GM21381 (cell line): ENCODE measurements around the gene SLC27A5.
"Not testable (repeated sequence)": the region's sequence is repeated elsewhere in the genome, so short reads cannot be mapped to it uniquely, and the experiment has no call there.

Experiments
- ATAC-seq: cut with Tn5 transposase; IDR thresholded peaks from one replicate; pipeline ENCODE4 v1.9.1; 2021; ENCODE audit warnings: mild to moderate bottlenecking, moderate library complexity; ENCODE audit not compliant: unreplicated experiment

The SLC27A5 gene

DNA sequence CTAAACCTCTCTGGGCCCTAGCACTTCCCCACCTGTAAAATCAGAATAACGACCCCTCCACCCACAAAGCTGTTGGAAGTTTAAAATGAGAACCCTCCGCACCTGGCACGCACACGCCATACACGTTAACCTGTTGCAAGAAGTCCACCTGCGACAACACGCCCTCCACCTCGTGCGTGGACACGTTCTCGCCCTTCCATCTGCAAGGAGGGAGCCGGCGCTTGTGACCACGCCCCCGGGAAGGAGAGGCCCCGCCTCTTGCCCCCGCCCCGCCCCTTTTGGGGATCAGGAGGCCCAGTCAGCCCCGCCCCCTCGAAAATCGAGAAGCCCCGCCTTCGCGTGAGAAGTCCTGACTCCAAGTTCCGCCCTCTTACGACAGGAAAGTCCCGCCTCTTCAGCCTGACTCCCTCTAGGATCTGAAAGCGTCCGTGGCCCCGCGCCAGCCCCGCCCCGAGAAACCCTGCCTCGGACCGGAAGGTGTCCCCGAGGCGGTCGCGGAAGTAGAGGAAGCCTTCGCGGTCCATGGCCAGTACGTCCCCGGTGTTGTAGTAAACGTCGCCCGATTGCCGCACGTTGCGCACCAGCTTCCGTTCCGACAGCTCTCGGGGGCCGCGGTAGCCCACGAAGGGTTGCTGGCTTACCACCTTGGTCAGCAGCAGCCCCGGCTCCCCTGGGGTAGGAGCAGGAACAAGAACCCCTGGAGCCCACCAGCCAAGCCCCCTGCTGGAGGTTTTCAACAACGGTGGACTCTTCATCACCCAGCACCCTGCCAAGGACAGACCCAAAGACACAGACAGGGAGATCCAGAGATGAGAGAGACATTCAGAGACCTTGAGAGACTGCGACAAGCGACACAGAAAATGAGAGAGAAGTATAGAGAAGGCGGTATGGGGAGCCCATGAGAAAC lies 12.5 kb downstream of the SLC27A5 start:
- ATAC-seq, result peak; percentile 89

DNA sequence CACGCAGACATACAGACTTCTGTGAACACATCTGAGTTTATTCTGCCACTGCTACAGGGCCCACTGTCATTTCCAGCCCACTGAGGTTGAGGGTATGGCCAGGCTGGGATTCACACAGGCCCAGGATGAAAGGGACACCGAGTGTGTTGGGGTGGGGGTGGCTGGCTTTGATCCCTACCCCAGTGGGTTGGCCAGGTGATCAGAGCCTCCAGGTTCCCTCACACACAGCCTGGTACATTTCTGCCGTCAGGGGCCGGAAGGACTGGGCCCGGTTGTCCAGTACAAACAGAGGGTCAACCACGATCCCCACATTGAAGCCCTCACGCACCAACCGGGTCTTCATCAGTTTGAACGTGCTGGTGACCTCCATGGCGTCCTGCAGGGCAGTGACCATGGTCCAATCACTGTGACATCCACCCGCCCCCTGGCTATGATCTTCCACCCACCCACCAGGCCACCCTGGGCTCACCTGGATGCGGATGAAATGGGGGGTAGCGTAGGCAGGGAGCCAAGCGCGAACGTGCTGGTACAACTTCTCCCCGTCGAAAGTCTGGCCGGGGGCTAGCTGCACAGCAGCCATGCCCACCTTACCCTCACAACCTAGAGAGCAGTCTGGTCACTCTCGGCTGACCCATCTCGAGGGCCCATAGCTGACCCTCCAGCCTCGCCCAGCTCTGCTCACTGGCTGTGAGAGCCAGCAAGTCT lies 13.3 kb downstream of the SLC27A5 start:
- ATAC-seq, result peak; percentile 9

DNA sequence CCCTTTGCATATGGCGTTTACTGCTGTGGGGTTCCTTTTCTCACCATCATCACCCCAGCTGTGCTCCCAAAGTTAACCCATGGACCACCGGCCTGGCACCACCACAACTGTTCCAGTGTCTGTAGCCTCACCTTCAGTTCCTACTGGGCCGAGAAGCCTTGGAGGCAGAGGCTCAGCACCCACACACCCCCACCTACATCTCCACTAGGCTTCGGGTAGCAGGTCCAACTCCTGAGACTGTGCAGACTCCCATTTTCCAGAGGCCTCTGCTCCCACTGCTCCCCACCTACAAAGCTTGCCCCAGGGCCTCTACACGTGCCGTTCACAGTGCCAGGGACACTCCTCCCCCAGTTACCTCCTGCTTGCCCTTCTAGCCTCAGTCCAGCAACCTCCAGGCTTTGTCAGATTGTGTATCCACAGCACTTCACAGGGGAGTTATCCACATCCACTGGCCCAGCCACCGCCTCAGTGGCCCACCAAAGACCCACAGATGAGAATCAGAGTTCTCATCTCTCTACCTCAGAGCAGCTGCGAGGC lies 14.1 kb downstream of the SLC27A5 start:
- ATAC-seq, result no peak

DNA sequence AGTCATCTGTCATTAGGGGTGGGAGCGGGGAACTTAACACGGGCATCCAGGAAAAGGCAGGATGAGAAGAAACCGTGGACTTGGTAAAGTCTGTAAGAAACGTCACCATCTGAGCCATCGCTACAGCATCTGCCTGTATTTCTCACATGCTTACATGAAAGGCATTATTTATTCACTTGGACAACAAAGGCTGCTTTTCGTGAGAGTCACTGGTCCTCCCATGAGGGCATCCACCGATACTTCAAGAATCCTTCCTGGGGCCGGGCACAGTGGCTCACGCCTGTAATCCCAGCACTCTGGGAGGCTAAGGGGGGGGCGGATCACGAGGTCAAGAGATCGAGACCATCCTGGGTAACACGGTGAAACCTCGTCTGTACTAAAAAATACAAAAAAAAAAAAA lies 19.5 kb downstream of the SLC27A5 start:
- no peak for ATAC-seq

DNA sequence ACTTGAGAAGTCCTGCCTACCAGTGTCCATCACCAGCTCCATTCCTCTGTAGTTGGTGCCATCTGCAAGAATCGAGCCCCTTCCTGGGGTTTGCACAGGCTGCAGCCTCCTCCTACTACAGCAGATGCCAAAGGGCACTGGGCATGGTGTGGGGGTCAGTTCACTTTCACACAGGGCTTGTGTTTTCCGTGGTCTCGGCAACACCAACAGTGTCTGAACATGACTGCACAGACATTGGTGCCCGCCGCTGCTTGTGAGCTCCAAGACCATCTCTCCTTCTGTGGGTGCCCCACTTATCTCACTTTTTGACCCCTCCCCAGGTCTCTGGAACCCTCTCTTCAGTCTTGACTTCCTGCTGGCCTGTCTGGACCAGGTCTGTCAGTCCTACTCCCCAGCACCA lies 20.4 kb downstream of the SLC27A5 start:
- ATAC-seq, result no peak

DNA sequence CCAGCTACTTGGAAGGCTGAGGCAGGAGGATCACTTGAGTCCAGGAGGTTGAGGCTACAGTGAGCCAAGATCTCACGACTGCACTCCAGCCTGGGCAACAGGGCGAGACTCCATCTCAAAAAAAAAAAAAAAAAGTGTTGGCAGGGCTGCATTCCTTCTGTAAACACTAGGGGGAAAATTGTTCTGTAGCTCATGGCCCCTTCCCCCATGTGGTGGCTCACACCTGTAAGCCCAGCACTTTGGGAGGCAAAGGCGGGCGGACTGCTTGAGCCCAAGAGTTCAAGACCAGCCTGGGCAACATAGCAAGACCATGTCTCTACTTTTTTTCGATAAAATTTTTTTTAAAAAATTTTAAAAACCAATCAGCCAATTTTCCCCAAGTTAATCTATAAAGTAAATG lies 27.4 kb downstream of the SLC27A5 start:
- ATAC-seq, result not testable (repeated sequence)

DNA sequence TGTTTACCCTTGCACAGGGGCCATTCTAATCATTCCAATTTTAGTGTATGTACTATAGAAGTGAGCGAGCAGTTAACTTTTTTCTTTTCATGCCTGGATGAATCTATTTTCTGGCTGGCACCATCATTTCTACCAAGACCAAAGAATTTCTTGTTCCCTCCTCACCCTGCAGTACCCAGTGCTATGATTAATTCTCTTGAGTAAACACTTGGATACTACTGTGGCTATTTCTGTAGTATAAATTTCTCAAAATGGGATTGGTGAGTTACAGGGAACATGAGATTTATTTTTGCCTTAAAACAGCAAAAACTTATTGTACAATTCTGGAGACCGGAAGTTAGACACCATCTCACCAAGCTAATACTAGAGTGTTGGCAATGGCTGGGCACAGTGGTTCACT lies 28.0 kb downstream of the SLC27A5 start:
- ATAC-seq, result no peak

DNA sequence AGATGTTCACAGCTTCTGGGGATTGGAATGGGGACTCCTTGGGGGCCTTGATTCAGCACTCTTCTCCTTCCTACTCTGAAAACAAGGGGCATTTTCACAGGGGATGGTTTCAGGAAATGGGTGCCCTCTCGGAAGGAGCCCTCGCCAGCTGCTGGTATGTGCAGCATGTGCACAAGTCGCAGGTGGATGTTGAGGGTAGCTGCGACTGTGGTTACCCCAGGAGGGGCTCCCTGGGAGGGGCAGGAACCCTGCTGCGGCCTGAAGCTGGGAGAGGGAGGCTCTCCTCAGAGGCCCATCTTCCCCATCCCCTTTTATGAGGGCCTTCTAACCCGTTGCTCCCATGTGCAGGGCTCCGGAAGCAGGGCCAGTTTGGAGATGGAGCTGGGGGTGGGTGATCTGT lies 29.4 kb downstream of the SLC27A5 start:
- ATAC-seq, result no peak

DNA sequence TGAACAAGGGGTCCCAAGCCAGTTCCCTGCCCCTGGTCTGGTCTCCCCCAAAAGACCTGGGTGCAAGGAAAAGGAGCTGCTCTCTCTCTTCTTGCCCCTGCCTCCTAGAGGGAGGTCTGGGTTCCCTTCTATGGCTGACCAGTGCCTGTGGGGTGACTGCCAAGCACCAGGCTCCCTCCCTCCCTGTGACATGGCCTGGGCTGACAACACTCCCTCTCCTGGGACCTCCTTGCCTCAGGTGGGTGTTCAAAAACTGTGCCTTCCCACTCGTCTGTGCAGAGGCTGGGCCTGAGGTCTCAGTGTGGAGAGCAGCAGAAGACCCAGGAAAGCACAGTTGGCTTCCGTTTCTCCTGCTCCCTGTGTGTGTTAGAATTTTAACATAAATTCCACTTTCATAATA lies 31.0 kb downstream of the SLC27A5 start:
- no peak for ATAC-seq

DNA sequence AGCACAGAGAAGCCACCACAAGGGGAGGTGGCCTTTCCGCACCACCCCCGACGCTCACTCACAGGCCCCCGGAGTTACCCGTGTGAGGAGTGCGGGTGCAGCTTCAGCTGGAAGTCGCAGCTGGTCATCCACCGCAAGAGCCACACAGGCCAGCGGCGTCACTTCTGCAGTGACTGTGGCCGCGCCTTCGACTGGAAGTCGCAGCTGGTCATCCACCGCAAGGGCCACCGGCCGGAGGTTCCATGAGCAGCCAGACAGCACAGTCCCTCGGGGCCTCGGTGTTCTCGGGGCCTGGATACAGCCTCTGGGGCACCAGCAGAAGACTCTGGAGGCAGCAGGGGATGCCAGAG lies 31.3 kb downstream of the SLC27A5 start:
- ATAC-seq, result no peak

DNA sequence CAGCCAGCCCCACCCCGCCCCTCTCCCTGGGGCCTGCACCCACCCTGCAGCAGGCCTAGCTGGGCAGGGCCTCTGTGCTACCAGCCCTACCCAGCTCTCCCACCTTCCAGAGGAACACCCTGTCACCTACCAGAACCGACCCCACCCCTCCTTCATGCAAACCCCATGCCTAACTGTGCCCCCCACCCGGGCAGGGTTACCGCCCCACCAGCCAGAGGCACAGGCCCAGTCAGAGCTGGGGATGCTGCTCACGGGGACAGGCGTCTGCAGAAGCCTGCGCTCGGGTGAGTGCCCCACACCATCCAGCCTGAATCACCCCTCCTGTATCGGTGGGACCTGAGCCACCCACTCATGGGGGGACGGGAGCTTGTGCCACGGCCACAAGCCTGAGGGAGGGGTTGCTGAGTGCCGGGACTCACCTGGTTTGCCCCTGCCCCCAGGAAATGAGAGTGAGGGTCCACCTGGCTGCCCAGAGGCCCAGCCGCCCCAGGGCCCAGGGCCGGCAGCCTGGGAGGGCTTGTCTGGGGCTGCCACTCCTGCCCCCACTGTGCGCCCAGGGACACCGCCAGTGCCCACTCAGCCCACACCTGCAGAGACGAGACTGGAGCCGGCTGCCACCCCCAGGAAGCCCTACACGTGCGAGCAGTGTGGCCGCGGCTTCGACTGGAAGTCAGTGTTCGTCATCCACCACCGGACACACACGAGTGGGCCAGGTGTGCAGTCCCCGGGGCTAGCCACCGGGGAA lies 31.9 kb downstream of the SLC27A5 start:
- no peak for ATAC-seq

DNA sequence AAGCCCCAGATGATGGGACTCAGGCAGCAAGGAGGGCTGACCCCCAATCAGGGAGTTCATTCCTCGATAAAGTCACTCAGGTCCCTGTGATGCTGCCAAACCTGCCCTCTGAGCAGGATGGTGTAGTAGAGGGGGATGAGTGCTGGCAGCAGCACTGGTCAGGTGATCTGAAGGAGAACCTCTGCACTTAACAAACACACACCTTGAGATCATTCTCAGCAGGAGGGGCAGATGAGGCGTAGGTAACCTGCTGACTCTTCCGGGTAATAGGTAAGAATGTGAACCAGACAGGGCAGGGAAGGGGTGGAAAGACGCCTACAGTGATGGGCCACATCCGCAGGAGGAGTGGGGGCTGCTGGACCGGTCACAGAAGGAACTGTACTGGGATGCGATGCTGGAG lies 32.5 kb downstream of the SLC27A5 start:
- ATAC-seq, result no peak

DNA sequence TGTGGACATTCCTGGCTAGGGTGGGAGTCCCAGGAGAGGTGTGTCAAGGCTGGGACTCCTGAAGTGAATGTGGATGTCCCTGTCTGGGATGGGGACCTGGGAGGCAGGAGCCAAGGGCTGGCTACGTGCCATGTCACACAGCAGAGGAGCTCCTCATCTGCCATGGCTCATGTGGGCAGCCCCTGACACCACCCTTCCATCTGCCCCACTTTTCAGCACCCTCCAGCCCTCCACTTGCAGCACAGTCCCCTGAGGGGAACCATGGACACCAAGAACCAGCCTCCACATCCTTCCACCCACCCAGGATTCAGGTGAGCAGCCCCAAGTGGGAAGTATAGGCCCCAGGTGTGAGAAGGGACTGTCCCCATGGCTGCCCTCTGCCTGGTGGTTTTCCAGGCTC lies 33.9 kb downstream of the SLC27A5 start:
- ATAC-seq, result no peak

DNA sequence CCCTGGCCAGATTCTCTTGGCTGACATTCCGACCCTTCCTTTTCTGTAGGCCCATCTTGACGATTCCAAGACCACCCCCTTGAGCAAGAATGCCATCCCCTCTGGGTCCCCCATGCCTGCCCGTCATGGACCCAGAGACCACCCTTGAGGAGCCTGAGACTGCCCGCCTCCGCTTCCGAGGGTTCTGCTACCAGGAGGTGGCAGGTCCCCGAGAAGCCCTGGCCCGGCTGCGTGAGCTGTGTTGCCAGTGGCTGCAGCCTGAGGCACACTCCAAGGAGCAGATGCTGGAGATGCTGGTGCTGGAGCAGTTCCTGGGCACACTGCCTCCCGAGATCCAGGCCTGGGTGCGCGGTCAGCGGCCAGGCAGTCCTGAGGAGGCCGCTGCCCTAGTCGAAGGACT lies 34.7 kb downstream of the SLC27A5 start:
- no peak for ATAC-seq

DNA sequence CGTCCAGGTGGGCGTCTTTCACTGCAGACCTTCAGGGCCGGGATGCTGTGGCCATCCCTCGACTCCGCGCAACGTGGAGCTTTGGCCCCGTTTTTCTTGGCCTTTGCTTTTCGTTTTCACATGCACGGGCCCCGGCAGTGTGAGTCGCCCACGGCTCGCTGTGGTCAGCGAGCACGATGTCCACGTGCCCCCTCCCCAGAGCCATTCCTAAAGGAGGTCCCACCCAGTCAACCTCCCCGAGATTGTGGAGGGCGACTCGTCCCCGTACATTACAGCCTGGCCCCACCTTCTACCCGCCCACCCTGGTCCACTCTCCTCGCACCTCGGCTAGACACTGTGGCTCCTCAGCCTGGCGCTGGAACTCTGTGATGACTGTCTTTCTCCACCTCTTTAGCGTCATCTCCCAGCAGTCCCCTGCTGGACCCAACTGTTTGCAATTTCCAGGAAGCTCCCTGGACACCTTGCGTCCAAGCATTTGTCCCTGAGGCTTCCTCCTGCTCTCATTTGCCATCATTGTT lies 35.2 kb downstream of the SLC27A5 start:
- ATAC-seq, result no peak

DNA sequence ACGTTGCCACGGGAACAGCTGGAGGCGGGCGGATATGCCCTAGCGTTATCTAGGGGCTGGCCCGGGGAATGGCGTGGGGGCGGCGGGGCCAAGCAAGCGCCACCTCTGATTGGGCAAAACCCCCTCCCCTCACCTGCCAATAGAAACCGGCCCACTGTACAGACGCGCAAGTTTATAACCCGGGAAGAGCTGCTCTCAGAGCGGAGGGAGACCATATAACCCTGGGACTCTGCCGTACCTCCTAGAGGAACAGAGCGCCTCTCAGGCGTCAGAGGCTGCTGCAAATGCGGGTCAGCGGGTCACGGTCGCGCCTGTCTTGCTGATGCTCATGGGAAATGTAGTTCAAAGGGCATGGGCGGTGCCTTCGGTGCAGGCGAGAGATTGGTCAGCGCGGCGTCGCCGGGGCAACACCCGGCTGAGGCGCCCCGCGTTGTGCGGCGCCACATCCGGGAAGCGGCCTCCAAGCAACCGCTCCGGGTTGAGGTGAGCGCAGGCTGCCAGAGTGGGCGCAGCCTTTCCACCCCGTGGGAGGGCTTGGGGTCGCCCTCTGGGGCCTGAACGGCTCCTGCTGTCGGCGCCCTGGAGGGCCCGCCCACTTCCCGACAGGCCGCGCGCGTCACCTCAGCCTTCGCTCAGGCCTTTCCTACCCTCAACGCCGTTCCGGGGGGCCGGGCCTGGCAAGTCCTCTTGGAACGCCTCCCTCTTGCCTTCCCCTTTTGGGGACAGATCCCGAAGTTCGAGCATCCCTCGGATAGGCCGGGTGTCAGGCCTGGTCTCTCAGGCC lies 35.9 kb downstream of the SLC27A5 start, which contains the start of gene ZNF446:
Gene ZNF446, plus strand, starts transcription at position 639 of the 784 bp plus-strand sequence. CDS start 867 bp downstream, outside the sequence.
- peak; percentile 78 for ATAC-seq

DNA sequence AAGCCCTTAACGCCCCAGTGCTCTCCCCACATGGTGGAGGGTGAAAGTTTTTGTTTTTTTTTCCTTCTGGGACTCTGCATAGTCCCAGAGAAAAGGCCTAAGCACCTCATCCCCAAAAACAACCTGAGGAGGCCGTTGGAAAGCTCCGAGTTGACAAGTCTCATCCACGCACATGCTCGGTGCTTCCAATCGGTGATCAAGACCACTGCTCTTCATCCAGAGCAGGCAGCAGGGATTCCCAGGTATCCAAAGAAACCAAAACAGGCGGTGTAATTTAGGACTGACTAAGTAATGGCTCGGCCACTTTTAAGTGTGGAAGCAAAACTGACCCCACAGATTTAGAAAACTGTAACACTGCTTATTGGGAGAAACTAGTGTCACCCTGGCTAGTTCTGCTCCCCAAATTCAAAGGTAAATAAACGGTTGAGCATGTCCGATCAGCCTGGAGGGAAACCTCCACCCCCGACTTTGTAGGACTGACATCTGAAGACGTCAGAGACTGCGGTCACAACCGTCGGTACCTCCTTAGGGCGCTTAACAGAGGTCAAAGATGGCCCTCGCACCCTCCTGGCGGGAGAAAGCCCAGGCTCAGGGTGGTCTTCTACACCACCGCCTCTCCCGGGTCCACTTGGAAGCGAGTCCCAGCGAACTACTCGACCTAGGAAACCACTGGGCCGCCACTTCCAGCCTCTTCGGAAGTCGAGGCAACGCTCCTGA lies 36.6 kb downstream of the SLC27A5 start:
- peak; percentile 2 for ATAC-seq

DNA sequence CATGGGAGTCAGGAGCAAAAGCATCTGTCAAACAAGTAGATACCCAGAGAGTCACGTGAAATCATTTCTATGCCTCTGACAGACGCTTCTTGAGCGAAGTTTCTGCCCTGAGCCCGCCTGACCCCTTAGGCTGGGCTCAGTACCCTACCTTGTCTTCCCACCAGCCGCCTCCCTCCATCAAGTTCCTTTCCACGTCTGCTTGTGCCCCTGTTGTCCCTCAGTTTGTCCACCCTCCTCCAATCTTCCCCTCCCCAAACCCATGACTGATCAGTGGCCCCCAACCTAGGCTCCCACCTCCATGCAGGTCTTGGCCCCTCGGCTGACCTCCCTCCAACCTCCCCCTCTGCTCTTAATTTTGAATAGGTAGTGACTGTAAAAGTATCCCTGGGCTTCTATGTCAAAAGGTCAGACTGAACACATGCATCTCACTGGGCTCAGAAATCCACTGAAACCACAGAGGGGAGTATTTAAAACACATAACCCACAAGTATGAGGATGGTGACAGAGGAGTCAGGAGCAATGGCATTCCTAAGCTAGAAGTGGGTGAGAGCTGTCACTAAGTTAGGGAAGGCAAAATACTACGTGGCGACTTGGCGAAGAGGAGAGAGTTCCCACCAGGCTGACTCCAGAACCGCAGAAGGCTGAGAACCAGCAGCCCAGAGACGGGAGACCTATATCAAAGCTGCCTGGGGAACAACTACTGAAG lies 37.3 kb downstream of the SLC27A5 start:
- no peak for ATAC-seq

DNA sequence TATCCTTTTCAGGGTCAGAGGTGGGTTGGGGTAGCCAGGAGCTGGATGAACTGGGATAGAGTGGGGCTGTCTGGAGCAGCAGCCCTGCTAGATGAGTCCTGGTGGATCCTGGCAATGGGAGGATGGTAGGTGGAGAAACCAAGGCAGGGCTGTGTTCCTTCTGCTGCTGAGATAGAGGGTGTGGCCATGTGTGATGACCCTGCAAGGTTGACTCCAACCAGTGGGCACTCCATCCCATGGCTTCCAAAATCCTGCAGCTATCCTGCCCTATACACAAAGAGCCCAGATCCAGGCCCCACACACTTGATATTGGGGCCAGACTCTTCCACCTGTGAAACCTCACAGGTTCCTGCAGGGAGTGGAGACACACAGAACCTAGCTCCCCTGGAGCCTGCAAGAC lies 38.0 kb downstream of the SLC27A5 start:
- ATAC-seq, result no peak
